Right lobe of liver (tissue), 6 donors: ENCODE results near the gene ASB4. TPM values are rescaled to one million over a fixed set of nuclear protein-coding genes. Genes with fewer than 3 reads are reported as not detected.
"Not testable (repeated sequence)": the region's sequence is repeated elsewhere in the genome, so short reads cannot be mapped to it uniquely, and the experiment has no call there.

Experiments
- ATAC-seq, 4 donors: fragments of 200-7000 bp; cut with Tn5 transposase; one replicate each; pipeline ENCODE4 v1.9.1; 2020; ENCODE audit warnings: mild to moderate bottlenecking in 4 of 4, moderate library complexity in 4 of 4
- DNase-seq, 3 donors: peaks; one replicate each; pipeline ENCODE4 v3.0.0-alpha.2; 2020
- H3K27ac ChIP-seq, 3 donors: fragments of 200-600 bp; one replicate each; pipeline ENCODE4 v1.8.0; 2022
- H3K27me3 ChIP-seq, 2 donors: fragments of 200-600 bp; one replicate each; pipeline ENCODE4 v1.8.0; 2022
- H3K36me3 ChIP-seq, 4 donors: fragments of 200-600 bp; sonication (generic) in 1 of 4; one replicate each; pipeline versions ENCODE4 v1.5.1 to v1.8.0; 2017 to 2022; ENCODE audit warnings: control low read depth in 1 of 4
- H3K4me1 ChIP-seq, 4 donors: fragments of 200-600 bp; sonication (generic) in 1 of 4; one replicate each; pipeline versions ENCODE4 v1.5.1 to v1.8.0; 2017 to 2022; ENCODE audit warnings: control low read depth in 1 of 4
- H3K4me3 ChIP-seq, 3 donors: fragments of 200-600 bp; one replicate each; pipeline ENCODE4 v1.8.0; 2022
- H3K9me3 ChIP-seq, 4 donors: fragments of 200-600 bp; sonication (generic) in 1 of 4; one replicate each; pipeline versions ENCODE4 v1.5.1 to v1.8.0; 2017 to 2022; ENCODE audit warnings: control low read depth in 1 of 4
- CTCF ChIP-seq, 4 donors: fragments of 200-600 bp in 3 of 4; fragments of 450-650 bp in 1 of 4; IDR thresholded peaks; one replicate each; pipeline versions ENCODE4 v1.5.1 to v1.8.0; 2016 to 2022; ENCODE audit warnings: antibody characterized with exemption in 4 of 4, mild to moderate bottlenecking in 2 of 4
- POLR2A ChIP-seq: fragments of 450-650 bp; IDR thresholded peaks from one replicate; pipeline ENCODE4 v1.6.1; 2017; ENCODE audit warnings: antibody characterized with exemption, mild to moderate bottlenecking
- WGBS: methylation state at CpG from one replicate; pipeline ENCODE4 v1.1.6; 2018; ENCODE audit warnings: low coverage, low lambda C conversion rate; ENCODE audit not compliant: insufficient coverage; ENCODE audit errors: missing lambda C conversion rate; 5-methylcytosine and 5-hydroxymethylcytosine counted together
- intact Hi-C, 2 donors: fragments of 100-400 bp; cut with DNase I; formaldehyde crosslinking; loops; one replicate each; pipeline versions ENCODE4 v1.11.2 to v1.14.1; 2022
- total RNA-seq, 6 experiments: library from RNA; depleted of rRNA in 2 of 6; stranded (reverse); fragments of >200 nt in 2 of 6; fragmentation: NEBNext Ultra II Directional in 3 of 6; extraction: Animal tissue kit (Norgen Biotek cat#: 25700) in 3 of 6; gene quantifications; one replicate each; pipeline versions ENCODE4 v1.1.0 to v1.2.4, GENCODE V29; 2016 to 2023
- donor health status: DM: no; HTN: yes; CAD: no.
- donor health status: DM: no; HTN: no; CAD: no.
- donor health status: DM: no; HTN: no; CAD: no.
- donor health status: DM: no; HTN: yes; CAD: no.
- donor health status: DM: no; HTN: yes; CAD: no.

Gene ASB4
- total RNA-seq, 6 experiments from 2014 or later: 0.29 to 3.4 (median 0.49) TPM; not detected in 1

- peaks cover 0 to 76% (median 36%) of the 10 kb centered on the region in 4 donors for H3K4me1 ChIP-seq
Observed at GRCh38 chr7:95549818-95550529, 64.2 kb downstream of the ASB4 start.

GRCh38 chr7:95550546-95550945, 64.8 kb downstream of the ASB4 start:
- no peaks in the 10 kb centered on the region for H3K9me3 ChIP-seq
- no peaks in the 10 kb centered on the region for H3K27me3 ChIP-seq
- TF ChIP-seq CTCF (IDR thresholded peaks at IDR 0.05) (no peak), POLR2A (no peak)
- H3K27ac ChIP-seq: peak overlapping the region; percentile 56 to 94 (median 93)
- ATAC-seq (peak; percentile 36 to 59 (median 54)), DNase-seq (peak in 1 of 3 donors; percentile 60)
- H3K4me3 ChIP-seq: peak overlapping the region in 1 of 3 donors; percentile 20
- WGBS: 16% methylated on average over 4 of the region's 4 CpGs
- peaks cover 0 to 75% (median 36%) of the 10 kb centered on the region in 4 donors for H3K4me1 ChIP-seq
- intact Hi-C loops: loop anchor here in 1 of 2 donors (5.0 kb wide), 1 partner anchor 47 kb away; the partner anchor contains the start of gene PDK4
- no peaks in the 10 kb centered on the region for H3K36me3 ChIP-seq

More at GRCh38 chr7:95549818-95550529, 64.2 kb downstream of the ASB4 start:
- WGBS: 12% methylated on average over 6 of the region's 6 CpGs
- Histone ChIP-seq H3K9me3 (no peaks in the 10 kb centered on the region), H3K27me3 (no peaks in the 10 kb centered on the region), H3K36me3 (no peaks in the 10 kb centered on the region), H3K27ac (peak overlapping the region; percentile 56 to 94 (median 93)), H3K4me3 (peak overlapping the region in 1 of 3 donors; percentile 20)
- intact Hi-C loops: loop anchor here in 1 of 2 donors (5.0 kb wide), 1 partner anchor 47 kb away; the partner anchor contains the start of gene PDK4
- TF ChIP-seq CTCF (IDR thresholded peaks at IDR 0.05) (no peak), POLR2A (peak; percentile 64)
- peak; percentile 82 to 94 (median 88) for ATAC-seq
- DNase-seq: peak; percentile 69 to 96 (median 89)

- H3K4me3 ChIP-seq: not testable (repeated sequence)
- WGBS: 88% methylated on average over 2 of the region's 45 CpGs
- intact Hi-C loops: loop anchor here in 1 of 2 donors (5.0 kb wide), 1 partner anchor 45 kb away; the partner anchor contains the start of gene PDK4
Observed at GRCh38 chr7:95552010-95552926, 66.5 kb downstream of the ASB4 start.

GRCh38 chr7:95553939-95554338, 68.2 kb downstream of the ASB4 start:
- peak overlapping the region; percentile 17 to 78 (median 75) for H3K27ac ChIP-seq
- ATAC-seq (peak; percentile 39 to 53 (median 46)), DNase-seq (no peak)
- no peak overlapping the region for H3K4me3 ChIP-seq
- intact Hi-C loops: loop anchor here in 1 of 2 donors (5.0 kb wide), 1 partner anchor 43 kb away; the partner anchor contains the start of gene PDK4
- H3K4me1 ChIP-seq: peaks cover 0 to 53% (median 23%) of the 10 kb centered on the region in 4 donors
- WGBS: 26% methylated on average over 2 of the region's 2 CpGs
- no peaks in the 10 kb centered on the region for H3K9me3 ChIP-seq
- no peaks in the 10 kb centered on the region for H3K27me3 ChIP-seq
- TF ChIP-seq POLR2A: no peak
- no peaks in the 10 kb centered on the region for H3K36me3 ChIP-seq

More at GRCh38 chr7:95552010-95552926, 66.5 kb downstream of the ASB4 start:
- H3K36me3 ChIP-seq, ATAC-seq, H3K27ac ChIP-seq, H3K9me3 ChIP-seq, H3K27me3 ChIP-seq: not testable (repeated sequence)
- peak in 1 of 3 donors; percentile 51 for DNase-seq
- peaks cover 0 to 60% (median 29%) of the 10 kb centered on the region in 4 donors for H3K4me1 ChIP-seq

GRCh38 chr7:95556777-95557176, 71.0 kb downstream of the ASB4 start:
- TF ChIP-seq POLR2A (no peak), CTCF (IDR thresholded peaks at IDR 0.05) (no peak)
- Histone ChIP-seq H3K4me1 (peaks cover 0 to 58% (median 27%) of the 10 kb centered on the region in 4 donors), H3K27me3 (no peaks in the 10 kb centered on the region), H3K9me3 (no peaks in the 10 kb centered on the region), H3K27ac (no peak overlapping the region), H3K4me3 (no peak overlapping the region), H3K36me3 (no peaks in the 10 kb centered on the region)
- no peak for DNase-seq
- intact Hi-C loops: no loop called here
- no peak for ATAC-seq
- WGBS: 77% methylated on average over 2 of the region's 2 CpGs
